Islet precursor cell (in vitro differentiated cells): ENCODE results near the gene COL9A1.

ENCODE experiments used
- DNase-seq: peaks from one replicate; pipeline ENCODE4 v3.0.0-alpha.2; 2018

The COL9A1 gene

DNA sequence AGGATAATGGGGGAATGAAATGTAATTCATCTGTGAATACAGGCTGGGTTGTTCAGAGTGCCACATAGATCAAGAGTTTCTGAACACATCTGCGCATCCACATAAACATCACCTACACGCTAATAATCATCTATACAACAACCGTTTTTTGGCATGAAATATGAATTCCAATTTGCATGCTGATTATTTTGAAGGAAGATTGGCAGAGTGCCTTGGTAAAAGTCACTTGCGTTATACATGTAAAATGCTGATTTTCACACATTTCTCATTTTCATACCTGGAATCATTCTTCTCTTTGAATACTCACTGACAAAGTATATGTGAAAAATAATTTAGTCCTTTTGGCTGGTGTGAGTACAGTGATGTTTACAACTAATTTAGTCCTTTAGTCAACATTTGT is 17.7 kb downstream of the COL9A1 start:
- no peak for DNase-seq

GRCh38 chr6:70282919-70283461 is 19.9 kb downstream of the COL9A1 start:
- DNase-seq, result peak; percentile 58

DNA sequence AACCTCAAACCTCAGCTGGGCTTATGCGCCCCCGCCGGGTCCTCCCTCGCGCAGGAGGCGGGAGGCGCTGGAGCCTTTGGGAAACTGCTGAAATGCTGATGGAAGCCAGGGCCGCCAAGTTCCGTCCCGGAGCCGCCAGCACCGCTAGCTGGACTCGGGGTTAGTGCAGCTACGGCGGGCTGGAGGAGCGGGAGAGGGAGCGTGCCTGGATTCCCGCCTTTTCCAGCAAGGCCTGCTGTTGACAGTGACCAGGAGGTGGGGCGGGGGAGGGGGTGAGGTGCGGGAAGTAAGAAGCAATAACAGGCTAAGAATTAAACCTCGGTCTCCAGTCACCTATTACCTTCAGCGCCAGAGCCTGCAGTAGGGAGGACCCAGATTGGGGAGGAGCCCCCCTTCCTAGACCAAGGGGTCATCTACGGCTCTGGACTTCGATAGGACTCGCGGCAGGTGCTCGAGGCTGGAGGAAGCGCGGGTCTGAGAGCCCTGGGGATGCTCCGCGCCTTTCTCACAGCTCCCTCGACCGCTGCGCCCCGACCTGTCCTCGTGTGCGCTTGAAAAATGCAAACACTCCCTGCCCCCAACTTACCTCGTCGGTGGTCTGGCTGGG is 20.5 kb downstream of the COL9A1 start:
- peak; percentile 62 for DNase-seq

- no peak for DNase-seq
Measured at GRCh38 chr6:70281923-70282311, 21.0 kb downstream of the COL9A1 start.

- DNase-seq, result no peak
Measured at GRCh38 chr6:70280400-70280853, 22.5 kb downstream of the COL9A1 start.

GRCh38 chr6:70277470-70277869 is 25.4 kb downstream of the COL9A1 start:
- no peak for DNase-seq

GRCh38 chr6:70274338-70274737 is 28.5 kb downstream of the COL9A1 start:
- no peak for DNase-seq

GRCh38 chr6:70272071-70272470 is 30.8 kb downstream of the COL9A1 start:
- no peak for DNase-seq

- no peak for DNase-seq
Measured at GRCh38 chr6:70270287-70271005, 32.4 kb downstream of the COL9A1 start.

DNA sequence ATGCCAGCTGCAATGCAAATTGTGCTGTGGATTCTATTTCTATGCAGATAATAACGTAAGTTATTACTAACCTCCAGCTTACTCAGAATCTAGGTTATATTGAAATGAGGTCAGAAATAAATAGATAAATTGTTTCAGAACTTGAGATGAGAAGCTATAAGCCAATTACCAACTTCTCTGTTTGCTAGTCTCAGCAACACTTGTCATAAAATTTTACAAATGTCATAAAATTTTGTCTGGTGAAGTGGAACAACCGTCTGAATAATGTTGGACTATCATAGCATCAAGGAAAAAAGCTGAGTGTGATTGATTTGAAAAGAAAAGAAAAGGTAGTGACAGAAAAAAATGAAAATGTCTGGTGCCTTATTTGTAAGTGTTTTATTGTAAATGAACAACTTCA is 36.7 kb downstream of the COL9A1 start:
- DNase-seq, result no peak

- DNase-seq, result no peak
Measured at GRCh38 chr6:70264306-70264705, 38.6 kb downstream of the COL9A1 start.

- DNase-seq, result no peak
Measured at GRCh38 chr6:70258483-70258882, 44.4 kb downstream of the COL9A1 start.

GRCh38 chr6:70257768-70258273 is 45.1 kb downstream of the COL9A1 start:
- no peak for DNase-seq

DNA sequence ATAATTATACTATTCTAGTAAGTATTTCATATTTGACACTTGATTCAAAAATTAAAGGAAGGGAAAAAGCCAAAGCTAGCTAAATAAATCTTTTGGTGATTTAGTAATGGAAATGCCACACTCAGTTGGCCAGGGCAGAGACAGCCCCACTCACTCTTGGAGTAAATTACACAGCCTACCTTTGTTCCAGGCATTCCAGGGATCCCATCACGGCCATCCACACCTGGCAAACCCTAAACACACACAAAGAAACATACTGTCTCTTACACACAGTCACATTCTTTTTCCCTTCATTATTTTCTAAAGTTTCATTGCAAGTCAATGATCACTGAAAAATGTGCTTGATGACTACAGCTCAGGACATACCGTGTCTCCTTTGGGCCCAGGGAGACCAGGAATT is 48.1 kb downstream of the COL9A1 start:
- peak; percentile 53 for DNase-seq

DNA sequence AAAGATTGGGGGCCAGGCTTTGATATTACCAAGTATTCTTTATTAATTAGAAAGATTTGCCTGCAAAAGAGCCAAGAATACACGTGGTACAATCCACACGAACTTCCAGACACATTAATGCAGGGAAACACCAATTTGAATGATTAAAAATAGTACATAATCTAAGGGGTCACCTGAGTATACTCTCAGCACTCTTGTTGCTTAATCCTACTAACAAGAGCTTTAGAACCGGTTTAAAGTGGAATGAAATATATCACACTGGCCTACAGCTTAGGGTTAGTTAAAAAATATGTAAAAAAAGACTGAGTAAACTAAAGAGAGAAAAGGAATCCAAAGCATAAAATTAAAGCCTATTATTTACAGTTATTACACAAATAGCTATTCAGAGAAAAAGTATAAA is 49.0 kb downstream of the COL9A1 start:
- DNase-seq, result no peak

GRCh38 chr6:70252604-70253003 is 50.3 kb downstream of the COL9A1 start:
- DNase-seq, result no peak

DNA sequence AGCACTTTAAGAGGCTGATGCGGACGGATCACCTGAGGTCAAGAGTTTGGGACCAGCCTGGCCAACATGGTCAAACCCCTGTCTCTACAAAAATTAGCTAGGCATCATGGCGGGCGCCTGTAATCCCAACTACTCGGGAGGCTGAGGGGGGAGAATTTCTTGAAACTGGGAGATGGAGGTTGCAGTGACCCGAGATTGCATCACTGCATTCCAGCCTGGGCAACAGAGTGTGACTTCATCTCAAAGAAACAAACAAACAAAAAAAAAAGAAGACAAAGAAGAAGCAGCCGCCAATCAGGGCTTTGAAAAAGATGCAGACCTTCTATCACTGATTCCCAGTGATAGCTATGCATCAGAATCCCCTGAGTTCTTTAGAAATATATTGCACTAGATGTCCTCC is 56.8 kb downstream of the COL9A1 start:
- DNase-seq, result no peak

DNA sequence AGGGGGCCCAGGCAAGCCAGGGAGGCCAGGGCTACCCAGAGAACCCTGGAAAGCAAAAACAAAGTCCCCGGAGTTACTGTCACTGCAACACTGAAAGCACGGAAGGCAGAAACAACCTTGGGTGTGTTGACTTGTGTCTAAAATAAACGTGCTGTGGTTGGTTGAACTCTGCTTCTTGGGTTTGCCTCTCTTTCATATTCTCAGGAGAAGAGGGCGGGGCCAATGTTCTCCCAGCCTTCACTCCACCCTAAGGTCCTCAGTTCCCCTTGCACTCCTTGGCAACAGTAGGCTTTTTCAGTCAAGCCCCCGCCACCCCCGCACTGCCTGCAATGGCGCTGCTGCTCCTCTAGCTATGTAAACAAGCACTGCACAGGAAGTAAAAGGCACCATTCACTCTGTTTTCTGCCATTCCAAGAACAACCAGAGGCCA is 60.9 kb downstream of the COL9A1 start:
- DNase-seq, result no peak

DNA sequence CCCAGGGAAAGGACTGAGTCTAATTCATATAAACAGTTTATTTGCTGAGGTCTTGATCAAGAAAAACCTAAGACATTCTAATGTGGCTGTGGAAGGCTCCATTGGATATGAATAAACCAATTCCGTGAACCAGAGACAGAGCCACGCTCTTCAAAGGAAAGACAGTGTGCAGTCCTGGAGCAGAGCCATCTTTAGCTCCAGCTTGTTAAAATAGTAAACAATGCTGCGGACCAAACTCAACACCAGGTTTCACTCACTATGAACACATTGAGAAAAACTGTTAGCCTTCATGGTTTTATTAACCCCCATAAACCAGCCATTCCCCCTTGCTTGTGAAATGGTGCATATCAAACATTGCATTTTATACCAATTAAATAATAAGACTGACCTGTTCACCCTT is 61.9 kb downstream of the COL9A1 start:
- no peak for DNase-seq

DNA sequence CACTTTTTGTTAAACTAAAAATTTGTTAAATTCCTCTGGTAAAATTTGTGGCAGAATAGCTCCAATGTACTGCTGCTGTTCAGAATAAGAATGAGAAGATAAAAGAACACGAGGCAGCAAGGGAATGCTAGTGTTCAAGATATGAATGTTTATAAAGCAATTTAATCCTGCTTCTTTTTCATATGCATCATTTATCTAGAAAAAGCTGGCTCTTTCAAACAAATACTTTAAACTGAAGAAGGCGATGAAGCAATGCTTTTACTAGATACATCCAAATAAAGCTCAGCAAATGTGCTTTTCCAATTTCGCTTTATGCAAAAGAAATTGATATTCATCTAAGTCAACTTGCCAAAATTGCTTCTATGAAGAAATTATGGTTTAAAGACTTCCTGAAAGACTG is 66.5 kb downstream of the COL9A1 start:
- no peak for DNase-seq

DNA sequence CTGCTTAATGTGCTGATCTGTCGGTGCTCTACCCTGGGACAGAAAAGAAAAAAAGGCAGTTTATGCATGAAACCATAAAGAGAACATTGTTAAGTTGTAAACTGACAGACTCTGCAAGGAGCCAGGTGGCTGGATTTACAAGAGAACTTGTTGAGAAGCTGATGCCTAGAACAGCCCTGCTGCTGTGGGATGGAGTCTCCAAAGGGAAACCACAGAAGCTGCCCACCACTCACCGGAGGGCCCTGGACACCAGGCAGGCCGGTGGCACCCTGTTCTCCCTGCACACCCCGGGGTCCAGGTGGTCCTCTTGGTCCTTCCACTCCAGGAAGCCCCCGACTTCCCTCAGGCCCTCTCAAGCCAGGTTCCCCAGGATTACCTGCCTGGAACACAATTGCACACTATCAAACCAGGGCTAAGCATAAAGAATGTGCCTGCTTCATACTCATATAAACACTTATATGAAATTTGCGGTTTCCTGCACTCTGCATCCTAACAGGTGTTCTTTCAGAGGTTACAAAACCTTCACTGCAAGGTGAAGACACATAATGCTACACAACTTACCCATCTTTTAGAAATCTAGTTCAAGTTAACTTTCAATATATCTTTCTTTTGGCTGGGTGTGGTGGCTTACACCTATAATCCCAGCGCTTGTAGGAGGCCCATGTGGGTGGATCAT is 68.2 kb downstream of the COL9A1 start:
- DNase-seq, result no peak

- no peak for DNase-seq
Measured at GRCh38 chr6:70231311-70231710, 71.6 kb downstream of the COL9A1 start.

DNA sequence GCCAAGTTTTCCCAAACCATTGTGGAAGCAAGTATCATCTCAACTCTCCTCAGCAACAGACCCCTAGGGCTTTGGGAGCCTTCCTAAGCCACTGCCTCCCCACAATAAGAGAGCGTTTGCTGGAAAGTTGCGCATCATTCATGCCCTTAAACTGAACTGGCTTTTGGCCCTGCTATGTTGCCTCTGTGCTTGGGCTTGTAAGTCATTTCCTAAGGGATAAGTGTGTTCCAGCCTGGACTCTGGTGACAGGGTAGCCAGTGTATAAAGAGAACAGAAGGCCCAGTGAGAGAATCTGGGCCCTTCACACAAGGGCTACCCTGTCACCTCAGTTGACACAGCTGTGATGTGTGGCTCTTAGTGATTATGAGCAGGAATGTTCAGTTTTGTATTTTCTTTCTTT is 77.8 kb downstream of the COL9A1 start:
- no peak for DNase-seq

- no peak for DNase-seq
Measured at GRCh38 chr6:70222439-70222749, 80.5 kb downstream of the COL9A1 start.
